ENCODE results near the gene MIXL1.
"Not testable (repeated sequence)": the region's sequence is repeated elsewhere in the genome, so short reads cannot be mapped to it uniquely, and the experiment has no call there.

Gene MIXL1

GRCh38 chr1:226215239-226215638, 8.2 kb upstream of the MIXL1 start:
- DNase-seq (ENCODE audit: low read depth in 3 of 3): no peak

GRCh38 chr1:226216056-226216455, 7.4 kb upstream of the MIXL1 start:
- no peak for DNase-seq (ENCODE audit: low read depth in 3 of 3)

- no peak for DNase-seq (ENCODE audit: low read depth in 3 of 3)
These were observed 6.2 kb upstream of the MIXL1 start for GRCh38 chr1:226217273-226217672.

GRCh38 chr1:226220473-226221189, 2.8 kb upstream of the MIXL1 start:
- DNase-seq (ENCODE audit: low read depth in 3 of 3): no peak

- no peak for DNase-seq (ENCODE audit: low read depth in 3 of 3)
These were observed 778 bp upstream of the MIXL1 start for GRCh38 chr1:226222686-226223085.

GRCh38 chr1:226223786-226224244, 351 bp downstream of the MIXL1 start:
- peak in 1 of 3 experiments; percentile 12 for DNase-seq (ENCODE audit: low read depth in 3 of 3)

GRCh38 chr1:226226601-226227000, 3.1 kb downstream of the MIXL1 start:
- no peak for DNase-seq (ENCODE audit: low read depth in 3 of 3)

- DNase-seq (ENCODE audit: low read depth in 3 of 3): no peak
These were observed 9.8 kb downstream of the MIXL1 start for GRCh38 chr1:226233293-226233692.

GRCh38 chr1:226233806-226234205, 10.3 kb downstream of the MIXL1 start:
- no peak for DNase-seq (ENCODE audit: low read depth in 3 of 3)

- DNase-seq (ENCODE audit: low read depth in 3 of 3): no peak
These were observed 13.4 kb downstream of the MIXL1 start for GRCh38 chr1:226236826-226237225.

GRCh38 chr1:226239421-226239820, 16.0 kb downstream of the MIXL1 start:
- no peak for DNase-seq (ENCODE audit: low read depth in 3 of 3)

GRCh38 chr1:226248091-226248490, 24.6 kb downstream of the MIXL1 start:
- DNase-seq (ENCODE audit: low read depth in 3 of 3): no peak

GRCh38 chr1:226248796-226249195, 25.3 kb downstream of the MIXL1 start:
- DNase-seq (ENCODE audit: low read depth in 3 of 3): no peak

GRCh38 chr1:226250511-226250910, 27.0 kb downstream of the MIXL1 start:
- no peak for DNase-seq (ENCODE audit: low read depth in 3 of 3)

GRCh38 chr1:226252841-226253240, 29.4 kb downstream of the MIXL1 start:
- not testable (repeated sequence) for DNase-seq (ENCODE audit: low read depth in 3 of 3)

GRCh38 chr1:226253933-226254332, 30.5 kb downstream of the MIXL1 start:
- DNase-seq (ENCODE audit: low read depth in 3 of 3): no peak

GRCh38 chr1:226255380-226255779, 31.9 kb downstream of the MIXL1 start:
- DNase-seq (ENCODE audit: low read depth in 3 of 3): no peak

- DNase-seq (ENCODE audit: low read depth in 3 of 3): no peak
These were observed 38.4 kb downstream of the MIXL1 start for GRCh38 chr1:226261818-226262217.

GRCh38 chr1:226268421-226269124, 45.1 kb downstream of the MIXL1 start:
- DNase-seq (ENCODE audit: low read depth in 3 of 3): no peak

- not testable (repeated sequence) for DNase-seq (ENCODE audit: low read depth in 3 of 3)
These were observed 48.9 kb downstream of the MIXL1 start for GRCh38 chr1:226272233-226272902.

- DNase-seq (ENCODE audit: low read depth in 3 of 3): no peak
These were observed 50.7 kb downstream of the MIXL1 start for GRCh38 chr1:226274138-226274537.

GRCh38 chr1:226276077-226276682, 52.7 kb downstream of the MIXL1 start:
- no peak for DNase-seq (ENCODE audit: low read depth in 3 of 3)
